HG03565 (cell line): ENCODE results near the gene NPC2.
"Not testable (repeated sequence)": the region's sequence is repeated elsewhere in the genome, so short reads cannot be mapped to it uniquely, and the experiment has no call there.

Experiments used
- ATAC-seq: cut with Tn5 transposase; IDR thresholded peaks from one replicate; pipeline ENCODE4 v1.9.1; 2021; ENCODE audit warnings: mild to moderate bottlenecking, moderate library complexity; ENCODE audit not compliant: unreplicated experiment

The NPC2 gene

DNA sequence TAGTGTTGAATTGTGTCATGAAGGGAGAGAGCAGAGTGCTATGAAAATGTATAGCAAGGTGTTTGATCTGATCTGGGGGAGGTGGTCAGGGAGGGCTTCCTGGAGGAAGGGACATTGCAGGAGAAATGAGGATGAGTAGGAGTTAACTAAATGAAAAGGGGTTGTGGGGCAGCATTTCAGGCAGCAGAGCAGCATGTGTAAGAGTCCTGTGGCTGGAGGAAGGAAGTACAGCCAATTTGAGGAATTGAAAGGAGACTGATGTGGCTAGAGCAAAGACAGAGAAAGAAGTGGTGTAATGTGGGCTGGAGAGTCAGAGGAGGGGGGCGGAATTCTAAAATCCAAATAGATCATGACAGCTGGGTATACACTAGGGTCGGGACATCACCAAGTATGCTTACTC is 20.5 kb downstream of the NPC2 start:
- no peak for ATAC-seq

DNA sequence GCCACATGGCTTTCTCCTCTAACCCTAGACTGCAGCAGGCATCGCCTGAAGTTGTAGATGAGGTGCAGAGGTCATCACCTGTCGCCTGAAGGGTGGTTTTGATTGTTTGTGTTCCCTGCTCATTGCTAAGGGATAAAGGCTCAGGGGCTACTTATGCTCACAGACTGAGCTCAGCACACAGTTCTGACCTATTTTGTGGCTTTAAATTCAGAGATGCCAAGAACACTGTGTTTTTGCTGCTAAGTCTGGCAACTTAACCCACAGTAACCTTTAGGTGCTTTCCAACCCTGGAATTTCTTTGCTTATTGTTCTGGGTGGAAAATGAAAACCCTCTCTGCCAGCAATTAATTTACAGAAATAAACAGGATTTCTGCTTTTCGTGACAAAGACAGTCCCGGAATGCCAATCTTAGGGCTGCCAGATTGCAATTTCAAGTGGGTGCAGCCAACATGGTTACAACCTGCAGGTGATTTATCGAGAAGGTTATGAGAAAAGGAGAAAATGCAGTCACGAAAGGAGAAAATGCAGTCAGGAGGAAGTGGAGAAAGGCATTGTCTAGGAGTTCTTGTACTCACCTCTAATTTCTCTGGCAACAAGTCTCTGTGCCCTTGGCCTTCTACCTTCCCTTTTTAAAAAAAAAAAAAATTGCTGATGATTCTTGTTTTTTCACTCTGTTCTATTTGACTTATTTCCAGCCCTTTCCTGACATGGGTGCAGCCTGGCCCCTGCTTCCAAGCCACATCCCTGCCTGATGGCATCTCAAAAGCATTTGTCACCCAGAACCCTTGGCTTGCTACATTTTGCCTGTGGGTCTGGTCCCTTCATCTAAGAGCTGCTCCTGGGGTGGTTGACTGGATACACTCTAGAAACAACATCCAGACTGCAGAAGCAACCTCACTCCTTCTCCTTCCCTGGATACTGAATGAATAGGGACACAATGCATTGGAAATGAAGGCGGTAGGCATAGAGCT is 23.3 kb downstream of the NPC2 start:
- ATAC-seq = no peak

GRCh38 chr14:74468513-74468912 is 24.6 kb downstream of the NPC2 start:
- ATAC-seq = no peak

DNA sequence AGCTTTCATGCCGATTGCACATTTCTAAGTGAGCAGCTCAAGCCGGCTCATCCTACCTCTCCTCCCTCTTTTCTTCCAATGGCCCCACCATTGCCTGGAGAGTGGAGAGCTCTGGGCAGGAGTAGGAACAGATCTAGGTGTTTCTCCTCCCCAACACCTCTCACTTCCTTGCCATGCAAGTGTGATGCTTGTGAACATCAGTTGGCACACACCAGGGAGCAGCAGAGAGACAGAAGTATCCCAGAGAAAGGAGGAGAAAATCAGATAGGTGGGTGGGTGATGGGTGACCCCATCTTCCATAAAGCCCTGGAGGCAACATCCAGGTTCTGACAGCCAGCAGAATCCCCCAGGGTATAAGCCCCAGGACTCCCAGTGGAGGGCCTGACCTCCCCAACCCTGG is 27.8 kb downstream of the NPC2 start:
- no peak for ATAC-seq

- ATAC-seq = no peak
Measured at GRCh38 chr14:74464785-74465184, 28.3 kb downstream of the NPC2 start.

DNA sequence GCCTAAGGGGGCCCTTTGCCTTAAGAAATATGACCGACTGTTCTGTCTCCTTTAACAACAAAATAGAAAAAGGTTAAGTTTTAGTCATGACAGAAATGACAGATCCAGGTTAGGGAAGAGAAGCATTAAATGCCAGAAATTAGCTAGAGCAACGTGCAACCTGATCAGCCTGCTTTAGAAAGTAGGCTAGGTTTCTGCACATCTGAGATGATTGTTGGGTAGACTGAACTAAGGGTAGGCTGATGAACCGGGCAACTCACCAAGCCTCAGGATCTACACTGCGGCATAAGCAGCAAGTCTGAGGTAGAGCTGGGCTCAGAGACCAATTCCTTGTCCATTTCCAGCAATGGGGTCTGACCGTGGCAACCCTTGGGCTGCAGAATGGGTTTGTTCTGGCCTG is 29.4 kb downstream of the NPC2 start:
- ATAC-seq = no peak

DNA sequence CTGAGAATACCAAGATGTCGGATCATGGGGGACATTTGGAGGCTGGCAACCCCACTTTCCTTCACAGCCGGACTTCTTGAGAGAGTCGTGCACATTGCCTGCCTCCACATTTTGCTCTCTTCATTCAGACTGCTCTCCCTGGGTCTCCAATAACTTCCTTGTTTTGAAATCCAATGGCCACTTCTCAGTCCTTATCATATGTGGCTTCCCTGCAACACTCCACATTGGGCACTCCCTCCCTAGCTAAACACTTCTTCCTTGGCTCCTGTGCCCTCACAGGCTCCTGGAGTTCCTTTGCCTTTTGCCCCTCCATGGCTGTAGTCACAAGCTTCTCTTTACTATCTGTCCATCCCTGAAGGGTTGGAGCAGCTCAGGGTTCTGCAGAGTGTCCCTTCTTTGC is 30.1 kb downstream of the NPC2 start:
- ATAC-seq = no peak

- ATAC-seq = no peak
Measured at GRCh38 chr14:74459976-74460375, 33.1 kb downstream of the NPC2 start.

DNA sequence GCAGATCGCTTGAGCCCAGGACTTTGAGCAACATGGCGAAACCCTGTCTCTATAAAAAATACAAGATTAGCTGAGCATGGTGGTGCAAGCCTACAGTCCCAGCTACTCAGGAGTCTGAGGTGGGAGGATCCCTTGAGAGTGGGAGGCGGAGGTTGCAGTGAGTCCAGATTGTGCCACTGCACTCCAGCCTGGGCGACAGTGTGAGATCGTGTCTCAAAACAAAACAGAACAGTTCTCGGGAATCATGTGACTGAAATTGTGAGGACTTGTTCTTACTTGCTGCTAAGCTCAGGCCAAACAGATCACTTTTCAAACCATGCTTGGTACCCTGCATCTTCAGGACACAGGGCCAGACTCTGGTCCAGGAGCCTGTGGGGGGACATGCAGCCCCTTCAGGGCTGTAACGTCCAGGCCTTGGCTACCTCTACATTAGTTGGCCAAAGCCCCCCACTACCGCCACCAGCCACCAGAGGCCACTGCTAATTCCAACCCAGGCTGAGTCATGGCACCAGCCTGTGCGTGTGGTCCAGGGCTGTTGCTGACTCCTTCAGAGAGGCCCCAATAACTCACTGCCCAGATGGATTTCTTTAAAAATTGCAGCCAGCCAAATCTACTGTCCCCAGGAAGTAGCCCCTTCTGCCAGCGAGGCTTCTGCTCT is 33.7 kb downstream of the NPC2 start:
- ATAC-seq = no peak

GRCh38 chr14:74457565-74457895 is 35.6 kb downstream of the NPC2 start:
- no peak for ATAC-seq

DNA sequence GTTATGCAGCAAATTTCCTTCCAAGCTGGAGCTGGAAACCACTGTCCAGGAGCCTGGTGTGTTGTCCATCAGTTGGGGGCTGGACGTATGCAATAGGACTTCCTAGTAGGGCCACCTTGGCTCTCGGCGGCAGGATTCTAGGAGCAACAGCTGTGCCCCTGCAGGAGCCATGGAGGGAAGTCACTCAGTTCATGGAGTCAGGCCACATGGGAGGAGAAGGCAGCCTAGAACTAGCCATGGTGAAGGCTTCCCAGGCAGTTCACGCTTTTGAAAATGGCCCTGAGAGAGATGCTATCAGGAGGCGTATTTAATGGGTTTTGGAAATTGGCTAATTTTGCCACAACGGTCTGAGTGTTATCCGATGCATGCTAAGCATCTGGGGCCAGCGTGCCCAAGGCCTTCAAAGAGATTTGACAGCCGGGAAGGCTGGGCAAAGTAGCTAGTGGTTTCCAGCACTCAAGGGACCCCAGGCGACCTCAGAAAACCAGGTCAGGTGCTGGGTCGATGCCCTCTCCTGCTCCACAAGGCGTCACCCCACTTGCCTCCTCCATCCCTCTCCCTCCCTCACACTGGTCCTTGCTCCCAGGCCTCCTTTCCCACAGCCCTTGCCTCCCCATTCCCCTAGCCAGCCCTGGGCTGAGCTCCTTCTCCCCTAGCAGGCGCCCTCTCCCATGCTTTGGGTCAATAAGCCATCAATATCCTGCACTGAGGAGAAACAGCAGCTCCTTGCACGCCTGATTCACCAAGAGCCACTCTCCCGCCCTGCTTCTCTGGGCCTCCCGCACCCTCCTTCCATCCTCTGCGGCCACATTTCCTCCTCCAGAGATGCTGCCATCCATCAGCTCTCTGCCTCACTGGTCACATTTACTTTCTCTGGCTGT is 36.2 kb downstream of the NPC2 start:
- no peak for ATAC-seq

DNA sequence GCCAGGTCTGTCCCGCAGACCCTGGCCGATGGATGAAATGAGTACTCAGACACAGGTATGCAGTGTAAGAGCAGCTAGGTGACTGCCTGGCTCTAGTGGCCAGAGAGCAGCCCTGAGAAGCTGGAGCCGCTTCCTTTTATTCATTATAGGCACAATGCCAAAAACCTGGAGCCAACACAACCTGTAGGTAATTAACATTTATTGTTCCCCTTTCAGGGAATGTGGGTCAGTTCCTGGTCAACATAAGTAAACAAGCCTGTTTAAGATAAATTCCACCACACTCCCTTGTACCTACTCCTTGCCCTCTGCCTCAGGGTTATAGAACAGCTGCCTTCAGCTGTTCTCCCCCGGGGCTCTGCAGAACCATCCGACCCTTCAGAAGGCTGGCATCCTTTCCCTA is 38.7 kb downstream of the NPC2 start:
- not testable (repeated sequence) for ATAC-seq

- ATAC-seq = no peak
Measured at GRCh38 chr14:74444866-74445265, 48.2 kb downstream of the NPC2 start.

DNA sequence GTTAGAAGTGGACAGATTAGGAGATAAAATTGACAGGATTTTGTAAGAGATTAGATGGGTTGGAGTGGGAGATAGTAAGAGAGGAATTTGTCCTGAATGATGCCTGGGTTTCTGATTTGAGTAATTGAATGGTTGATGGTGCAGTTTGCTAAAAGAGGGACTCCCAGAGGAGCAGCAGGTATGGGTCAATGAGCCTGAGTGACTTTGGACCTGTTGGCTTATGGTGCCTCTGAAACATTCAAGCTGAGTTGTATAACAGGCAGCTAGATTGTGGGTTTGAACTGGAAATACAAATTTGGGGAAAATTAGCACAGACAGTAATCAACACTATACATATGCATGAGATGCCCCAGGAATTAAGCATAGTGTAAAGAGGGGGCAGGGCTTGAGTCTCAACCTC is 50.3 kb downstream of the NPC2 start:
- ATAC-seq = no peak

DNA sequence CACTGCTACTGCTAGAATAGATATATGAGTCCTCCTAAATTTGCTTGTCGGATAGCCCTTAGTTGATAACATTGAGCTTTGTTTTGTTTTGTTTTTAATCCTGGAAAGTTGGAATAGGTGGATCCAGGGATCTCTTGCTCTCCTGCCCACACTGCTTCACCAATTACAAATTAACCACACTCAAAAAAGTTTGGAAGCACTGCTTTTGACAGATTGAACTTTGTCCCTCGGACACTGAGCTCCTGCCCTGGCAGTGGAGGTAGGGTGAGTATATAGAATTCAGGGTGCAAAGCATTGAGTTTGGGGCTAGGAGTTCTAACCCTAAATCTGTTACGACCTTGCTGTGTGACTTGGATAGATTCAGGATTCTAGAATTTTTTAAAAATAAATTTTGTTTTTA is 52.0 kb downstream of the NPC2 start:
- ATAC-seq = no peak

DNA sequence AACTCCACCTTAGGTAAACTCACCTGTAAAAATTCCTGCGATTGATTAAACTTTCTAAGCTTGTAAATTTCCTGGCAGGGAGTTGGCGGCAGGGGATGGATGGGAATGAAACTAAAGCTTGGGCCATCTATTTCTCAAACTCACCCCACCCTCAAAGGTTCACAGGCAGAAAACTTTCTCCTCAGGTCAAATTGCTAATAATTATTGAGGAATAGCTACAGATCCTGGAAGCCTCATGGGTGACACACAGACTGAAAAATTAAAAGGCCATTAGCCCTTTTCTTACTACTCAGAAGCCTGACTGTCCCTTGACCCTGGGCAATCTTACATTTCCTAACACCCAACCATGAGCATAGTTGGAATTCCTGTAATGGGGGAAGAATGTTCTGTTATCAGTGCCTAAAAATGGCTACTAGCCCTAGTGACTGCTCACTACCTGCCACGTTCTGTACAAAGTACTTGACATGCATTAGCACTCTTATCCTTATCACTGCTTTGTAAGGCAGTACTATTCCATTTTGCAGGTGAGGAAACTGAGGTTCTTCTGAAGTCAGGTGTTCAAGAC is 54.7 kb downstream of the NPC2 start:
- ATAC-seq = no peak

DNA sequence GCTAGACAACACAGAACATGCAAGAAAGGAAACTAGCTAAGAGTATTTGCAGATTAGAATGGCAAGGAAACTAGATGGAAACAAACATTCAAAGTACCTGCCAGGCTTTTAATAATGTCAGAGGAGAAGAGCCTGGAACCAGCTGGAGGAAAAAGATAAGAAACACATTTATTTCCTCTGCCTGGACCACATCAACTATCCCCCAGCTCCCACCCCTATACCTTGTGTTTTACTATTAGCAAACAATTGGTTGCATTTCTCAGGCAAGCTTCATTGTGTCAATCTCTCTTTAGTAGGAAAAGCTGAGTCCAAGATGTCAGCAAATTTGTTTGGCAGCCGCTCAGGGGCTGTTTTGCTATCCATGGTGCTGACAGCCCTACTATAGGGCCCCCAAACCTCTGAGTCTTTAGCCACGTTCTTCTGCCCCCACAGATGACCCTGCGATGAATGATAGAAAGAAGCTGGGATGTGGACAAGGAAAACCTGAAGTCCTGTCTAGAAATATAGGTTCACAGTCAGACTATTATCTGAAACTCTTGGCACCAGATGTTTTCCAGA is 55.5 kb downstream of the NPC2 start:
- ATAC-seq = no peak

- ATAC-seq = no peak
Measured at GRCh38 chr14:74434294-74434693, 58.8 kb downstream of the NPC2 start.

GRCh38 chr14:74429991-74430390 is 63.1 kb downstream of the NPC2 start:
- no peak for ATAC-seq
